Measurements from ENCODE around the gene DHRSX.
"Not testable (repeated sequence)": the region's sequence is repeated elsewhere in the genome, so short reads cannot be mapped to it uniquely, and the experiment has no call there.

DHRSX gene

DNA sequence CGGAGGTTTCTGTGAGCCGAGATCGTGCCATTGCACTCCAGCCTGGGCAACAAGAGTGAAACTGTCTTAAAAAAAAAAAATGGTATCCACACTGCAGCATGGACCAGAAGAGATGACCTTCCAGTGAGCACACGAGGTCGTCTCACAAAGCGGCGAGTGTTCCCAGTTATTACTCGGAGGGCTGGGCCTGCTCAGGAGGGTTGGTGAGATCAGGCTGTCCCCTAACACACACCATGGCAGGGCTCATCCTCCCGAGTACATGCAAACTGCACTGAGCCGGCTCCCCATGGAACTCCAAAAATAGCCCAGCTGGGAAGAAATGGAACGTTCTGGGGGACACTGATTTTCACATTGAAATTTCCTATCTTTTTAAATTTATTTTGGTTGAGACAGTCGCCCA is 19.2 kb downstream of the DHRSX start:
- not testable (repeated sequence) for H3K4me3 Mint-ChIP-seq, H3K27ac Mint-ChIP-seq

DNA sequence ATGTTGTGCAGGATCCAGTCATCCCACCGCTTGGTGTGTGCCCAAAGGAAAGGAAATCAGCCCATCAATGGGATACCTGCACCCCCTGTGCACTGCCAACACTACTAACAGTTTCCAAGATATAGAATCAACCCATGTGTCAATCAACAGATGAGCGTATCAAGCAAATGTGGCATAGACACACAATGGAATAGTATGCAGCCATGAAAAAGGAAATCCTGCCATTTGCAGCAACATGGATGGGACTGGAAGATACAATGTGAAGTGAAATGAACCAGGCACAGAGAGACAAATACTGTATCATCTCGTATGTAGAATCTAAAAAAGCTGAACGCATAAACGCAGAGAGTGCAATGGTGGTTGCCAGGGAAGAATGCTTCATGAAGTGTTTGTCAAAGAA is 20.8 kb downstream of the DHRSX start:
- H3K4me3 Mint-ChIP-seq; H3K27me3 Mint-ChIP-seq (ENCODE audit: low read depth); H3K9me3 Mint-ChIP-seq; DNase-seq (ENCODE audit: low spot score); H3K4me1 Mint-ChIP-seq (ENCODE audit: low read depth); H3K36me3 Mint-ChIP-seq (ENCODE audit: low read depth); H3K27ac Mint-ChIP-seq: not testable (repeated sequence)

More for the DNA sequence above, 19.2 kb downstream of the DHRSX start:
- not testable (repeated sequence) for H3K9me3 Mint-ChIP-seq; H3K4me1 Mint-ChIP-seq (ENCODE audit: low read depth); H3K36me3 Mint-ChIP-seq (ENCODE audit: low read depth); DNase-seq (ENCODE audit: low spot score); H3K27me3 Mint-ChIP-seq (ENCODE audit: low read depth)

DNA sequence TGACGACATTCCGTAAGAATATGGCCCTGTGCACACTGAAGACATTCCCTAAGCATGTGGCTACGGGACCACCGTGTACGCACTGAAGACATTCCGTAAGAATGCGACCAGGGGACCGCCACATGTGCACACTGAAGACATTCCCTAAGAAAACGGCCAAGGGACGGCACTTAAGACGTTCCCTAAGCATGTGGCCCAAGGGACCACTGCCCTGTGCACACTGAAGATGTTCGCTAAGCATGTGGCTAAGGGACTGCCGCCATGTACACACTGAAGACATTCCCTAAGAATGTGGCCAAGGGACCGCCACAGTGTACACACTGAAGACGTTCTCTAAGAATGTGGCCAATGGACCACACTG is 21.4 kb downstream of the DHRSX start:
- no peak overlapping the region for H3K4me3 Mint-ChIP-seq
- no peaks in the 10 kb centered on the region for H3K27me3 Mint-ChIP-seq (ENCODE audit: low read depth)
- H3K4me1 Mint-ChIP-seq (ENCODE audit: low read depth), result no peaks in the 10 kb centered on the region
- peaks cover 10% of the 10 kb centered on the region for H3K36me3 Mint-ChIP-seq (ENCODE audit: low read depth)
- DNase-seq (ENCODE audit: low spot score), result no peak
- no peak overlapping the region for H3K27ac Mint-ChIP-seq
- H3K9me3 Mint-ChIP-seq, result peaks cover 7% of the 10 kb centered on the region

DNA sequence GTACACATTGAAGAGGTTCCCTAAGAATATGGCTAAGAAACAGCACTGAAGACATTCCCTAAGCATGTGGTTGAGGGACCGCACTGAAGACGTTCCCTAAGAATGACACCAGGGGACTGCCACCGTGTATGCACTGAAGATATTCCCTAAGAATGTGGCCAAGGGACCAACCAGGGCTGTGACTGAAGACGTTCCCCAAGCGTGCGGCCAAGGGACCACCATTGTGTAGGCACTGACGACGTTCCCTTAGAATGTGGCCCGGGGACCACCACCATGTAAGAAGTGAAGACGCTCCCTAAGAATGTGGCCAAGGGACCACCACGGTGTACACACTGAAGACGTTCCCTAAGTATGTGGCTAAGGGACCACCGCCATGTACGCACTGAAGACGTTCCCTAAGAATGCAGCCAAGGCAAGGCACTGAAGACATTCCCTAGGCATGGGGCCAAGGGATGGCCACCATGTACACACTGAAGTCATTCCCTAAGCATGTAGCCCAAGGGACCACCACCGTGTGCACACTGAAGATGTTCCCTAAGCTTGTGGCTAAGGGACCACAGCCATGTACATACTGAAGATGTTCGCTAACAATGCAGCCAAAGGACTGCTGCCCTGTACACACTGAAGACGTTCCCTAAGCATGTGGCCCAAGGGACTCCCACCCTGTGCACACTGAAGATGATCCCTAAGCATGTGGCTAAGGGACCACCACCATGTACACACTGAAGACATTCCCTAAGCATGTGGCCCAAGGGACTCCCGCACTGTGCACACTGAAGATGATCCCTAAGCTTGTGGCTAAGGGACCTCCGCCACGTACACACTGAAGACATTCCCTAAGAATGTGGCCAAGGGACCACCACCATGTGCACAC is 22.0 kb downstream of the DHRSX start:
- H3K27ac Mint-ChIP-seq, result no peak overlapping the region
- H3K36me3 Mint-ChIP-seq (ENCODE audit: low read depth), result peaks cover 10% of the 10 kb centered on the region
- peaks cover 7% of the 10 kb centered on the region for H3K9me3 Mint-ChIP-seq

GRCh38 chrX:2477313-2477712 is 23.5 kb downstream of the DHRSX start:
- not testable (repeated sequence) for H3K27me3 Mint-ChIP-seq (ENCODE audit: low read depth); H3K36me3 Mint-ChIP-seq (ENCODE audit: low read depth); H3K9me3 Mint-ChIP-seq; DNase-seq (ENCODE audit: low spot score); H3K27ac Mint-ChIP-seq; H3K4me1 Mint-ChIP-seq (ENCODE audit: low read depth); H3K4me3 Mint-ChIP-seq

More for the DNA sequence above, 22.0 kb downstream of the DHRSX start:
- Mint-ChIP-seq H3K27me3 (ENCODE audit: low read depth) (no peaks in the 10 kb centered on the region), H3K4me3 (no peak overlapping the region), H3K4me1 (ENCODE audit: low read depth) (no peaks in the 10 kb centered on the region)
- no peak for DNase-seq (ENCODE audit: low spot score)

DNA sequence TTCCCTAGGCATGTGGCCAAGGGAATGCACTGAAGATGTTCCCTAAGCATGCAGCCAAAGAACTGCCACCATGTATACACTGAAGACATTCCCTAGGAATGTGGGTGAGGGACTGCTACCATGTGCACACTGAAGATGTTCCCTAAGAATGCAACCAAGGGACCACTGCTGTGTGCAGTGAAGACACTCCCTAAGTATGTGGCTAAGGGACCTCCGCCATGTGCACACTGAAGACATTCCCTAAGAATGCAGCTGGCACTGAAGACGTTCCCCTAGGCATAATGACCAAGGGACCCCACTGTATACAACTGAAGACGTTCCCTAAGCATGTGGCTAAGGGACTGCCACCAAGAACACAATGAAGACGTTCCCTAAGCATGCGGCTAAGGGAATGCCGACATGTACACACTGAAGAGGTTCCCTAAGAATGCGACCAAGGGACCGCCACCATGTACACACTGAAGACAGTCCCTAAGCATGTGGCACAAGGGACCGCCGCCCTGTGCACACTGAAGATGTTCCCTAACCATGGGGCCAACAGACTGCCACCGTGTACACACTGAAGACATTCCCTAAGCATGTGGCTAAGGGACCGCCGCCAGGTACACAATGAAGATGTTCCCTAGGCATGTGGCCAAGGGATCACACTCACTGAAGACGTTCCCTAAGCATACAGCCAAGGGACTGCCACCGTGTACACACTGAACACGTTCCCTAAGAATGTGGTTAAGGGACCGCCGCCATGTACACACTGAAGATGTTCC is 25.6 kb downstream of the DHRSX start:
- no peak overlapping the region for H3K4me3 Mint-ChIP-seq
- no peaks in the 10 kb centered on the region for H3K4me1 Mint-ChIP-seq (ENCODE audit: low read depth)
- DNase-seq (ENCODE audit: low spot score), result no peak
- H3K27ac Mint-ChIP-seq, result no peak overlapping the region
- H3K36me3 Mint-ChIP-seq (ENCODE audit: low read depth), result peaks cover 6% of the 10 kb centered on the region
- no peaks in the 10 kb centered on the region for H3K27me3 Mint-ChIP-seq (ENCODE audit: low read depth)
- H3K9me3 Mint-ChIP-seq, result peaks cover 7% of the 10 kb centered on the region

GRCh38 chrX:2474280-2474962 is 26.4 kb downstream of the DHRSX start:
- Mint-ChIP-seq H3K36me3 (ENCODE audit: low read depth) (no peaks in the 10 kb centered on the region), H3K27me3 (ENCODE audit: low read depth) (no peaks in the 10 kb centered on the region), H3K27ac (no peak overlapping the region), H3K9me3 (peaks cover 5% of the 10 kb centered on the region), H3K4me1 (ENCODE audit: low read depth) (no peaks in the 10 kb centered on the region), H3K4me3 (no peak overlapping the region)
- DNase-seq (ENCODE audit: low spot score), result no peak

DNA sequence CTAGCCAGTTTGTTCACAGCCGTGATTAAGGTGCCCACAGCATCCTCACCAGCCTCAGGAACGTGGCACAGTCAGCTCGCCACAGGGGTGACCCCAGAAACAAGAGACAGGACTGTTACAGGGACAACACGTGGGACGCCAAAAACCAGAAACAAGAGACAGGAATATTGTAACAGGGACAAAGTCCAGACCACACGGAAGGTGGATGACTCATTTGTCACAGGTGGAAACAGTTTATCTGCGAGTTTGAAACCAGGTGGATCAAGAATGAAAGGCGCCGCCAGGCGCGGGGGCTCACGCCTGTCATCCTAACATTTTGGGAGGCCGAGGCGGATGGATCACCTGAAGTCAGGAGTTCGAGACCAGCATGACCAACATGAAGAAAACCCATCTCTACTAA is 27.7 kb downstream of the DHRSX start:
- not testable (repeated sequence) for H3K36me3 Mint-ChIP-seq (ENCODE audit: low read depth); H3K4me3 Mint-ChIP-seq; H3K4me1 Mint-ChIP-seq (ENCODE audit: low read depth); H3K27ac Mint-ChIP-seq; H3K9me3 Mint-ChIP-seq; DNase-seq (ENCODE audit: low spot score); H3K27me3 Mint-ChIP-seq (ENCODE audit: low read depth)

DNA sequence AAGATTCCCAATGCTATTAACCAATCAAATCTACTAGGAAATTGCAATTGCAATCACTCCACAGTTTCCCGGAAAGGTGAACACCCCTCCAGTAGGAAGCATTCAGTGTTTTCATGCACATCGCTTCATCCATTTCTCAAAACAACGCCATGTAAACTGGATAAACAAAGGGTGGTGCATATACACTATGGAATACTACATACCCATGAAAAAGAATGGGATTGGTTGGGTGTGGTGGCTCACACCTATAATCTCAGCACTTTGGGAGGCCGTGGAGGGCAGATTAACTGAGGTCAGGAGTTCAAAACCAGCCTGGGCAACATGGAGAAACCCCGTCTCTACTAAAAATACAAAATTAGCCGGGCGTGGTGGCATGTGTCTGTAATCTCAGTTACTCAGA is 29.1 kb downstream of the DHRSX start:
- no peak overlapping the region for H3K27ac Mint-ChIP-seq
- no peaks in the 10 kb centered on the region for H3K36me3 Mint-ChIP-seq (ENCODE audit: low read depth)
- H3K9me3 Mint-ChIP-seq, result peaks cover 5% of the 10 kb centered on the region
- DNase-seq (ENCODE audit: low spot score), result no peak
- H3K4me3 Mint-ChIP-seq, result no peak overlapping the region
- no peaks in the 10 kb centered on the region for H3K27me3 Mint-ChIP-seq (ENCODE audit: low read depth)
- no peaks in the 10 kb centered on the region for H3K4me1 Mint-ChIP-seq (ENCODE audit: low read depth)

- not testable (repeated sequence) for H3K4me3 Mint-ChIP-seq; H3K27me3 Mint-ChIP-seq (ENCODE audit: low read depth); DNase-seq (ENCODE audit: low spot score); H3K4me1 Mint-ChIP-seq (ENCODE audit: low read depth); H3K9me3 Mint-ChIP-seq; H3K36me3 Mint-ChIP-seq (ENCODE audit: low read depth); H3K27ac Mint-ChIP-seq
Measured at GRCh38 chrX:2471126-2471525, 29.6 kb downstream of the DHRSX start.

- not testable (repeated sequence) for H3K27ac Mint-ChIP-seq; H3K36me3 Mint-ChIP-seq (ENCODE audit: low read depth); H3K4me1 Mint-ChIP-seq (ENCODE audit: low read depth); H3K9me3 Mint-ChIP-seq; H3K27me3 Mint-ChIP-seq (ENCODE audit: low read depth); H3K4me3 Mint-ChIP-seq; DNase-seq (ENCODE audit: low spot score)
Measured at GRCh38 chrX:2469852-2470251, 30.9 kb downstream of the DHRSX start.

DNA sequence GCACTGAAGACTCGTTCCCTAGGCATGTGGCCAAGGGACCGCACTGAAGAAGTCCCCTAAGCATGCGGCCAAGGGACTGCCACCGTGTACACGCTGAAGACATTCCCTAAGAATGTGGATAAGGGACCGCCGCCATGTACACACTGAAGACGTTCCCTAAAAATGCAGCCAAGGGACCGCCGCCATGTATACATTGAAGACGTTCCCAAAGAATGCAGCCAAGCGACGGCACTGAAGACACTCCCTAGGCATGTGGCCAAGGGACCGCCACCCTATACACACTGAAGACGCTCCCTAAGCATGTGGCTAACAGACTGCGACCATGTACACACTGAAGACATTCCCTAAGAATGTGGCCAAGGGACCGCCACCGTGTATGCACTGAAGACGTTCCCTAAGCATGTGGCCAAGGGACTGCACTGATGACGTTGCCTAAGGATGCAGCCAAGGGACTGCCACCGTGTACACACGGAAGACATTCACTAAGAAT is 31.5 kb downstream of the DHRSX start:
- H3K27ac Mint-ChIP-seq, result no peak overlapping the region
- H3K4me3 Mint-ChIP-seq, result no peak overlapping the region
- DNase-seq (ENCODE audit: low spot score), result no peak
- H3K4me1 Mint-ChIP-seq (ENCODE audit: low read depth), result no peaks in the 10 kb centered on the region
- peaks cover 5% of the 10 kb centered on the region for H3K9me3 Mint-ChIP-seq
- H3K36me3 Mint-ChIP-seq (ENCODE audit: low read depth), result no peaks in the 10 kb centered on the region
- no peaks in the 10 kb centered on the region for H3K27me3 Mint-ChIP-seq (ENCODE audit: low read depth)

- Mint-ChIP-seq H3K4me1 (ENCODE audit: low read depth) (no peaks in the 10 kb centered on the region), H3K4me3 (no peak overlapping the region)
Measured at GRCh38 chrX:2468261-2469195, 32.2 kb downstream of the DHRSX start.

More at GRCh38 chrX:2468261-2469195, 32.2 kb downstream of the DHRSX start:
- Mint-ChIP-seq H3K27ac (no peak overlapping the region), H3K36me3 (ENCODE audit: low read depth) (no peaks in the 10 kb centered on the region), H3K27me3 (ENCODE audit: low read depth) (no peaks in the 10 kb centered on the region), H3K9me3 (peaks cover 5% of the 10 kb centered on the region)
- DNase-seq (ENCODE audit: low spot score), result no peak

Data from T-helper 2 cell treated with Interferon-gamma antibody and Interleukin-4, amounts not matched to agents 5 μg/mL and 100 μg/mL, for 36 hours (primary cell).